ENCODE results near the gene DCAF4.

GRCh38 chr14:72881543-72881942, 44.7 kb upstream of the DCAF4 start:
- TF ChIP-seq POLR2AphosphoS5 (IDR thresholded peaks at IDR 0.05; ENCODE audit: low read depth, low read length) = no peak
- TF ChIP-seq SIN3A (IDR thresholded peaks at IDR 0.05; ENCODE audit: borderline replicate concordance, insufficient read depth, low read length) = no peak
- no peak for TF ChIP-seq TAF1 (IDR thresholded peaks at IDR 0.05; ENCODE audit: borderline replicate concordance, insufficient read depth, low read length)
- TF ChIP-seq REST (IDR thresholded peaks at IDR 0.05; ENCODE audit: insufficient read depth in 1 of 2, low read depth in 2 of 2, low read length in 2 of 2) = no peak
- no peak for TF ChIP-seq FOXP2 (optimal IDR thresholded peaks at IDR 0.05; ENCODE audit: borderline replicate concordance, extremely low read depth, extremely low read length, insufficient read depth)
